Tibial nerve (tissue), 4 donors: ENCODE measurements around the gene OR2AK2. TPM values are rescaled to one million over a fixed set of nuclear protein-coding genes. Genes with fewer than 3 reads are reported as not detected.

ENCODE experiments used
- DNase-seq, 2 donors: peaks; one replicate each; pipeline ENCODE4 v3.0.0-alpha.2; 2019; ENCODE audit warnings: low spot score in 2 of 2
- H3K27ac ChIP-seq, 4 donors: fragments of 200-600 bp; sonication (generic) in 3 of 4; one replicate each; pipeline ENCODE4 v1.5.1; 2017 to 2019; ENCODE audit warnings: mild to moderate bottlenecking in 1 of 4
- H3K27me3 ChIP-seq, 2 donors: fragments of 200-600 bp; sonication (generic) in 1 of 2; one replicate each; pipeline versions ENCODE4 v1.5.1 to v1.6.0; 2017 to 2019
- H3K36me3 ChIP-seq, 3 donors: fragments of 200-600 bp; sonication (generic); one replicate each; pipeline ENCODE4 v1.5.1; 2018 to 2019
- H3K4me1 ChIP-seq, 4 donors: fragments of 200-600 bp; sonication (generic) in 3 of 4; one replicate each; pipeline ENCODE4 v1.5.1; 2017 to 2019
- H3K4me3 ChIP-seq, 4 donors: fragments of 200-600 bp; sonication (generic) in 3 of 4; one replicate each; pipeline ENCODE4 v1.5.1; 2017 to 2019; ENCODE audit warnings: mild to moderate bottlenecking in 1 of 4, moderate library complexity in 1 of 4
- H3K9me3 ChIP-seq, 4 donors: fragments of 200-600 bp; sonication (generic) in 3 of 4; one replicate each; pipeline ENCODE4 v1.5.1; 2017 to 2019
- CTCF ChIP-seq, 5 experiments: fragments of 200-600 bp in 3 of 5; fragments of 450-650 bp in 2 of 5; sonication (generic) in 3 of 5; IDR thresholded peaks; one replicate each; pipeline ENCODE4 v1.5.1; 2016 to 2019; ENCODE audit warnings: antibody characterized with exemption in 5 of 5, mild to moderate bottlenecking in 3 of 5, moderate library complexity in 2 of 5
- EP300 ChIP-seq, 2 donors: sonication (generic); formaldehyde crosslinking; IDR thresholded peaks; one replicate each; pipeline ENCODE4 v1.6.1; 2017; ENCODE audit warnings: antibody characterized with exemption in 2 of 2, mild to moderate bottlenecking in 1 of 2
- POLR2A ChIP-seq, 2 donors: fragments of 450-650 bp; IDR thresholded peaks; one replicate each; pipeline ENCODE4 v1.6.1; 2017; ENCODE audit warnings: antibody characterized with exemption in 2 of 2, mild to moderate bottlenecking in 2 of 2, moderate library complexity in 2 of 2
- WGBS, 2 donors: methylation state at CpG; one replicate each; pipeline ENCODE4 v1.1.5; 2018; 5-methylcytosine and 5-hydroxymethylcytosine counted together
- total RNA-seq, 4 donors: library from RNA; depleted of rRNA; stranded (reverse); fragments of >200 nt; gene quantifications; one replicate each; pipeline ENCODE4 v1.1.0, GENCODE V29; 2016

Gene OR2AK2
- total RNA-seq, 4 donors from 2014 or later, result not detected

- TF ChIP-seq CTCF (IDR thresholded peaks at IDR 0.05), result no peak
- no peak for TF ChIP-seq EP300 (IDR thresholded peaks at IDR 0.05)
- TF ChIP-seq POLR2A (IDR thresholded peaks at IDR 0.05), result no peak
- no peaks in the 10 kb centered on the region for H3K27me3 ChIP-seq
These were observed 28.0 kb downstream of the OR2AK2 start for GRCh38 chr1:247992986-247993385.

GRCh38 chr1:247998811-247999210 is 33.8 kb downstream of the OR2AK2 start:
- no peak for DNase-seq
- H3K4me3 ChIP-seq, result no peak overlapping the region
- H3K36me3 ChIP-seq, result no peaks in the 10 kb centered on the region
- H3K27me3 ChIP-seq, result no peaks in the 10 kb centered on the region
- 48 to 54% methylated on average over 2 of the region's 2 CpGs for WGBS, 2 donors
- no peaks in the 10 kb centered on the region for H3K9me3 ChIP-seq
- H3K27ac ChIP-seq, result no peak overlapping the region
- TF ChIP-seq EP300 (IDR thresholded peaks at IDR 0.05) (no peak), CTCF (IDR thresholded peaks at IDR 0.05) (no peak), POLR2A (IDR thresholded peaks at IDR 0.05) (no peak)
- H3K4me1 ChIP-seq, result no peaks in the 10 kb centered on the region

More at GRCh38 chr1:247992986-247993385, 28.0 kb downstream of the OR2AK2 start:
- Histone ChIP-seq H3K4me1 (no peaks in the 10 kb centered on the region), H3K4me3 (no peak overlapping the region), H3K9me3 (no peaks in the 10 kb centered on the region), H3K36me3 (no peaks in the 10 kb centered on the region), H3K27ac (no peak overlapping the region)
- DNase-seq, result no peak
- 60 to 73% methylated on average over 2 of the region's 2 CpGs for WGBS, 2 donors

- Histone ChIP-seq H3K36me3 (no peaks in the 10 kb centered on the region), H3K4me3 (no peak overlapping the region), H3K27me3 (no peaks in the 10 kb centered on the region), H3K4me1 (no peaks in the 10 kb centered on the region), H3K9me3 (no peaks in the 10 kb centered on the region), H3K27ac (no peak overlapping the region)
- DNase-seq, result no peak
- 89 to 95% methylated on average over 1 of the region's 1 CpG for WGBS, 2 donors
- TF ChIP-seq POLR2A (IDR thresholded peaks at IDR 0.05) (no peak), CTCF (IDR thresholded peaks at IDR 0.05) (no peak), EP300 (IDR thresholded peaks at IDR 0.05) (no peak)
These were observed 35.1 kb downstream of the OR2AK2 start for GRCh38 chr1:248000169-248000568.

- Histone ChIP-seq H3K4me3 (no peak overlapping the region), H3K9me3 (peaks cover 0 to 37% (median 8%) of the 10 kb centered on the region in 4 donors), H3K27ac (no peak overlapping the region), H3K36me3 (no peaks in the 10 kb centered on the region), H3K4me1 (no peaks in the 10 kb centered on the region), H3K27me3 (no peaks in the 10 kb centered on the region)
- 54 to 57% methylated on average over 1 of the region's 1 CpG for WGBS, 2 donors
- TF ChIP-seq EP300 (IDR thresholded peaks at IDR 0.05), result no peak
- no peak for TF ChIP-seq CTCF (IDR thresholded peaks at IDR 0.05)
- no peak for TF ChIP-seq POLR2A (IDR thresholded peaks at IDR 0.05)
- no peak for DNase-seq
These were observed 42.7 kb downstream of the OR2AK2 start for GRCh38 chr1:248007778-248008177.

- no peaks in the 10 kb centered on the region for H3K36me3 ChIP-seq
- peaks cover 0 to 37% (median 8%) of the 10 kb centered on the region in 4 donors for H3K9me3 ChIP-seq
- 81 to 85% methylated on average over 3 of the region's 3 CpGs for WGBS, 2 donors
- no peaks in the 10 kb centered on the region for H3K27me3 ChIP-seq
- no peak overlapping the region for H3K4me3 ChIP-seq
- TF ChIP-seq CTCF (IDR thresholded peaks at IDR 0.05) (no peak), EP300 (IDR thresholded peaks at IDR 0.05) (no peak), POLR2A (IDR thresholded peaks at IDR 0.05) (no peak)
- H3K4me1 ChIP-seq, result no peaks in the 10 kb centered on the region
- H3K27ac ChIP-seq, result no peak overlapping the region
- no peak for DNase-seq
These were observed 44.6 kb downstream of the OR2AK2 start for GRCh38 chr1:248009681-248010080.
